CD14-positive monocyte (primary cell): ENCODE measurements around the gene NELL1. TPM values are rescaled to one million over a fixed set of nuclear protein-coding genes. Genes with fewer than 3 reads are reported as not detected.

ENCODE experiments used
- DNase-seq, 3 donors: peaks; one replicate each; pipeline ENCODE4 v3.0.0-alpha.2; 2011 to 2022
- H2AFZ ChIP-seq: 2 replicates; pipeline ENCODE4 v1.6.0; 2012; ENCODE audit warnings: mild to moderate bottlenecking, low read depth, low read length, inconsistent platforms; ENCODE audit not compliant: insufficient read depth, poor library complexity, severe bottlenecking
- H3K27ac ChIP-seq, 2 donors: 1 replicate in 1 of 2; 2 replicates in 1 of 2; pipeline ENCODE4 v1.5.1; 2012 to 2013; ENCODE audit warnings: low read length in 2 of 2, control low read depth in 1 of 2, inconsistent platforms in 1 of 2, low read depth in 1 of 2, mild to moderate bottlenecking in 1 of 2
- H3K27me3 ChIP-seq, 2 donors: one replicate each; pipeline versions ENCODE4 v1.6.0 to v1.6.1; 2011 to 2013; ENCODE audit warnings: low read length in 2 of 2; ENCODE audit not compliant: control insufficient read depth in 2 of 2, insufficient read depth in 2 of 2
- H3K36me3 ChIP-seq, 2 donors: replicated peaks in 1 of 2; 1 replicate in 1 of 2; 2 replicates in 1 of 2; pipeline versions ENCODE4 v1.5.1 to v1.6.1; 2012 to 2013; ENCODE audit warnings: low read length in 2 of 2, control low read depth in 1 of 2, inconsistent platforms in 1 of 2, mild to moderate bottlenecking in 1 of 2; ENCODE audit not compliant: insufficient read depth in 2 of 2, control insufficient read depth in 1 of 2
- H3K4me1 ChIP-seq, 2 donors: 1 replicate in 1 of 2; 2 replicates in 1 of 2; pipeline versions ENCODE4 v1.5.1 to v1.6.1; 2012 to 2013; ENCODE audit warnings: low read length in 2 of 2, control low read depth in 1 of 2, inconsistent platforms in 1 of 2, mild to moderate bottlenecking in 1 of 2, moderate library complexity in 1 of 2; ENCODE audit not compliant: insufficient read depth in 2 of 2, control insufficient read depth in 1 of 2
- H3K4me2 ChIP-seq: replicated peaks from 2 replicates; pipeline ENCODE3; 2012; ENCODE audit warnings: low read length, moderate library complexity, mild to moderate bottlenecking; ENCODE audit not compliant: poor library complexity, severe bottlenecking; ENCODE audit errors: extremely low read depth
- H3K4me3 ChIP-seq, 3 experiments: fragments of 200-600 bp in 1 of 3; sonication (generic) in 1 of 3; replicated peaks in 1 of 3; 1 replicate in 2 of 3; 2 replicates in 1 of 3; pipeline ENCODE4 v1.5.1; 2011 to 2013; ENCODE audit warnings: low read length in 3 of 3, mild to moderate bottlenecking in 3 of 3, control low read depth in 2 of 3, low read depth in 2 of 3, inconsistent platforms in 1 of 3, moderate library complexity in 1 of 3
- H3K79me2 ChIP-seq: 2 replicates; pipeline ENCODE4 v1.6.0; 2012; ENCODE audit warnings: mild to moderate bottlenecking, control low read depth, inconsistent platforms, low read length, moderate library complexity; ENCODE audit not compliant: insufficient read depth
- H3K9ac ChIP-seq: 2 replicates; pipeline ENCODE4 v1.6.0; 2017; ENCODE audit warnings: low read length, mild to moderate bottlenecking; ENCODE audit not compliant: insufficient read depth, poor library complexity, severe bottlenecking
- H3K9me3 ChIP-seq, 2 donors: replicated peaks in 1 of 2; 1 replicate in 1 of 2; 2 replicates in 1 of 2; pipeline versions ENCODE4 v1.5.1 to v1.6.1; 2012 to 2013; ENCODE audit warnings: low read length in 2 of 2, control low read depth in 1 of 2; ENCODE audit not compliant: control insufficient read depth in 1 of 2, insufficient read depth in 1 of 2
- H4K20me1 ChIP-seq: 2 replicates; pipeline ENCODE4 v1.6.0; 2012; ENCODE audit warnings: mild to moderate bottlenecking, low read length, control low read depth, moderate library complexity; ENCODE audit not compliant: insufficient read depth
- H3K27ac Mint-ChIP-seq, 7 donors: one replicate each; pipeline ENCODE4 v1.8.0; 2020; ENCODE audit warnings: mild to moderate bottlenecking in 7 of 7, mixed read lengths in 7 of 7, moderate library complexity in 6 of 7, inconsistent platforms in 2 of 7
- H3K27me3 Mint-ChIP-seq, 3 donors: one replicate each; pipeline ENCODE4 v1.8.0; 2021 to 2022; ENCODE audit warnings: low read depth in 3 of 3, mild to moderate bottlenecking in 3 of 3, mixed read lengths in 3 of 3, moderate library complexity in 3 of 3, inconsistent platforms in 1 of 3
- H3K36me3 Mint-ChIP-seq, 2 donors: one replicate each; pipeline ENCODE4 v1.8.0; 2020; ENCODE audit warnings: mixed read lengths in 2 of 2, inconsistent platforms in 1 of 2, mild to moderate bottlenecking in 1 of 2
- H3K4me1 Mint-ChIP-seq: one replicate; pipeline ENCODE4 v1.8.0; 2020; ENCODE audit warnings: mild to moderate bottlenecking, mixed read lengths
- H3K4me3 Mint-ChIP-seq, 2 donors: one replicate each; pipeline ENCODE4 v1.8.0; 2020; ENCODE audit warnings: mild to moderate bottlenecking in 2 of 2, mixed read lengths in 2 of 2, moderate library complexity in 1 of 2
- H3K9me3 Mint-ChIP-seq, 7 donors: one replicate each; pipeline ENCODE4 v1.8.0; 2020 to 2022; ENCODE audit warnings: mixed read lengths in 7 of 7, mild to moderate bottlenecking in 6 of 7, moderate library complexity in 6 of 7, inconsistent platforms in 2 of 7
- CTCF ChIP-seq: fragments of 200-600 bp; IDR thresholded peaks from one replicate; pipeline ENCODE4 v1.8.0; 2022; ENCODE audit warnings: antibody characterized with exemption, mild to moderate bottlenecking
- WGBS: methylation state at CpG from one replicate; pipeline ENCODE4 v1.1.5; 2013; ENCODE audit warnings: missing lambda C conversion rate; ENCODE audit not compliant: insufficient coverage; 5-methylcytosine and 5-hydroxymethylcytosine counted together
- intact Hi-C, 2 donors: fragments of 100-400 bp; cut with micrococcal nuclease; formaldehyde crosslinking; loops; one replicate each; pipeline versions ENCODE4 v1.15.0 to v1.15.1; 2023
- polyA plus RNA-seq, 3 donors: library from polyadenylated mRNA; depleted of rRNA in 1 of 3; unstranded in 2 of 3; stranded (reverse) in 1 of 3; fragments of 300-500 nt in 2 of 3; fragments of >200 nt in 1 of 3; fragmentation: Illumina TruSeq in 2 of 3; gene quantifications; 1 replicate in 2 of 3; 2 replicates in 1 of 3; pipeline ENCODE4 v1.2.3, GENCODE V29; 2012 to 2021

Gene NELL1
- polyA plus RNA-seq, 3 donors: not detected

GRCh38 chr11:21474529-21474928 is 805.1 kb downstream of the NELL1 start:
- no peaks in the 10 kb centered on the region for H3K79me2 ChIP-seq
- Mint-ChIP-seq H3K27me3 (peaks cover 0 to 2% (median 0%) of the 10 kb centered on the region in 3 donors), H3K4me3 (no peak overlapping the region), H3K9me3 (no peaks in the 10 kb centered on the region), H3K27ac (no peak overlapping the region), H3K4me1 (no peaks in the 10 kb centered on the region), H3K36me3 (no peaks in the 10 kb centered on the region)
- no peak for DNase-seq
- H3K27ac ChIP-seq: no peak overlapping the region
- no peak overlapping the region for H3K4me3 ChIP-seq
- intact Hi-C loops: no loop called here
- H3K4me1 ChIP-seq: no peaks in the 10 kb centered on the region
- H3K9ac ChIP-seq: no peak overlapping the region
- no peaks in the 10 kb centered on the region for H4K20me1 ChIP-seq
- no peak overlapping the region for H2AFZ ChIP-seq
- TF ChIP-seq CTCF: no peak
- H3K36me3 ChIP-seq: no peaks in the 10 kb centered on the region
- H3K9me3 ChIP-seq: no peaks in the 10 kb centered on the region
- H3K27me3 ChIP-seq: no peaks in the 10 kb centered on the region
- H3K4me2 ChIP-seq: no peak overlapping the region

DNA sequence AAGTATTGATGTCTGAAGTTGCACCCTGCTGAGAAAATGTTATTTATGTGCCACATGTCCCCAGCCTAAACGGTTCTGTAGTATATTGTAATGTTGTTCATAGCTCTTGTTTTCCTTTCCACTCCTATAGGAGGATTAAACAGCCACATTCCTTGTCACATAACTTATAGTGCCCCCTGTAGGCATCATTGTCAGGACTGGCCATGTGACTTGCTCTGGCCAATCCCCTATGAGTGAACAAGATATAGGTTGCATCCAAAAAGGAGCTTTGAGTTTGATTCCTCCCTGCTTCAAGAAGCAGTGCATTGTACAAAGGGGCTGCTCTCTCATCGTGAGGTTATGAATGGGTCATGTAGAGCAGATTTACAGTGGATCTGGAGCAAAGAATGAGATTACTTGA is 805.9 kb downstream of the NELL1 start:
- H3K4me3 Mint-ChIP-seq: no peak overlapping the region
- Histone ChIP-seq H3K27ac (no peak overlapping the region), H3K9ac (no peak overlapping the region), H3K79me2 (no peaks in the 10 kb centered on the region), H3K36me3 (no peaks in the 10 kb centered on the region), H2AFZ (no peak overlapping the region), H3K4me1 (no peaks in the 10 kb centered on the region), H3K9me3 (no peaks in the 10 kb centered on the region), H3K27me3 (no peaks in the 10 kb centered on the region), H3K4me2 (no peak overlapping the region), H3K4me3 (no peak overlapping the region), H4K20me1 (no peaks in the 10 kb centered on the region)
- no peaks in the 10 kb centered on the region for H3K9me3 Mint-ChIP-seq
- H3K4me1 Mint-ChIP-seq: no peaks in the 10 kb centered on the region
- TF ChIP-seq CTCF: no peak
- no peak for DNase-seq
- 70% methylated on average over 1 of the region's 2 CpGs for WGBS
- peaks cover 0 to under 1% (median 0%) of the 10 kb centered on the region in 3 donors for H3K27me3 Mint-ChIP-seq
- H3K36me3 Mint-ChIP-seq: no peaks in the 10 kb centered on the region
- no peak overlapping the region for H3K27ac Mint-ChIP-seq
- intact Hi-C loops: no loop called here
